Superior temporal gyrus (tissue), 1 donor: ENCODE results near the gene FBXL4.

Experiments
- DNase-seq: peaks from one replicate; pipeline ENCODE4 v3.0.0-alpha.2; 2016; ENCODE audit errors: extremely low spot score

Gene FBXL4

DNA sequence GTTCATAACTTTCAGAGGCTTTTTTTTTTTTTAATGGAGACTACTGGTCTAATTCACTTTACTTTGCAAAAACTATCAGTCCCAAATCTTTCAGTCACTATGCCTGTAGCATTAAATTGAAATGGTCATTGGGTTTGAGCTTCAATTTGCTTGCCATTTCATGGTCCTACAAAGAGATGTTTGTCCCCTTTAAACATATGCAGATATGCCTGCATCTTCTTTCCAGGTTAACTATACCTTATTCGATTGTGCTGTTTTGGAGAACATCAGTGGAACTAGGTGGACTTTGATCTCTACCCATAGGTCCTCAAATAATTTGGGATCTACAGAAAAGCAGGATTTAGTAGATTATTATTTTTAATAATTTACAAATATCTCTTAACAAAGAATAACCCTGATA lies 108.8 kb downstream of the FBXL4 start:
- peak; percentile 66 for DNase-seq

DNA sequence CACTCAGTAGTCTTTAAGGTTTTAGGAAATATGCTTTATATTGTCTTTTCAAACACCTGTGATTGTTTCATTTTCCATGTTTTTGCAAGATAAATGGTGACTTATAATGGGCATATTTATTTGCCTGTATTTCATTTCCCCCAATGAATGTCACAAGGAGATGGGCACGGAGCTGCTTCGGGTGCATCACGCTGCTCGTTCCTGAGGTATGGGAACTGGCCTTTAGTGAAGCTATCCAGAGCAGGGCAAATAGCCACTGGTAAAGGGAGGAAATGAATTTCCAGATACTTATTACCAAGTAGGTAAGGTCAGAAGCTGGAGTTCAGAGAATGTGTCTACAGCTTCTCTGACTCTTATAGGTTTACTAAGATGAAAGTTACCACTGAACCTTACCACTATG lies 109.7 kb downstream of the FBXL4 start:
- peak; percentile 81 for DNase-seq

DNA sequence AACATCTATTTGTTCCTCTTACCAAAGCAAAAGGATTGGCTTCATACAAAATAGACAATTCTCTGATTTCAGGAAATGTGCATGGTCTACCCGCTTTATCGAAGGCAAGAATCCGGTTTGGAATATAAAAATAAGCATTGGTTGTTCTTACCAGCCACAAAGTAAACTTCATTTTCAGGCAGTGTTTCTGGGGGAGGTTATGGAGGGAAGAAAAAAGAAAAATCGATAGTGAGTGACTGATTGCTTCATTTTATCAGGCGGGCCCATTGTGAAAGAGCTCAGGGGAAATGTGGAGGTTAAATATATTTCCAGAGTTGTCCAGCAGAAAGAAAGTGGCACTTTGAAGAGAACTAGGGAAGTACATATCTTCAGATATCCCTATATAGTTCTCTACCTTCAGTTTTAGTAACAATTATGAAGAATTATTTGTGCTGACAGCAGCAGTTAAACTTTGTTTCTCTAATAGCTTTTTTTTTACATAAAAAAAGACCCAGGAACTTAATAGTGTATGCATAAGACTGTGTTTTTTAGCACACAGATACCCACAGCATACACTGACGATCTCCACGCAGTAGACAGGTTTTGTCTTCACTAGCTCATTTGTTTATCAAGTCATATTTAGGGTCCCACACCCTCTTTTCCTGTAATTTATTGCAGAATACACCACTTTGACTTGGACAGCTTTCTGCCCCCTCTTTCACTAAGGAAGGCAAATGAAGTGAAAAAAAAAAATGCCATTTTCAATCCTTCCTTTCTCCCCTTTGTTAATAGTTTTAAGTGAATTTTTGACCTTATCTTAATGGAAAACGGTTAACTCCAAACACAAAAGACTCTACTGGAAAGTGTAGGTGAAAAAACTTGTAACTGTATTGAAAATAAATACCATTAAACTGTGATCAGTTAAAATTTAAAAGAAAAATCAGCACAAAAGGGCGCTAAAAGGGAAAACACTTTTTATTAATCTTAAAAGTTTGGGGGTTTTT lies 110.5 kb downstream of the FBXL4 start:
- DNase-seq: peak; percentile 70

DNA sequence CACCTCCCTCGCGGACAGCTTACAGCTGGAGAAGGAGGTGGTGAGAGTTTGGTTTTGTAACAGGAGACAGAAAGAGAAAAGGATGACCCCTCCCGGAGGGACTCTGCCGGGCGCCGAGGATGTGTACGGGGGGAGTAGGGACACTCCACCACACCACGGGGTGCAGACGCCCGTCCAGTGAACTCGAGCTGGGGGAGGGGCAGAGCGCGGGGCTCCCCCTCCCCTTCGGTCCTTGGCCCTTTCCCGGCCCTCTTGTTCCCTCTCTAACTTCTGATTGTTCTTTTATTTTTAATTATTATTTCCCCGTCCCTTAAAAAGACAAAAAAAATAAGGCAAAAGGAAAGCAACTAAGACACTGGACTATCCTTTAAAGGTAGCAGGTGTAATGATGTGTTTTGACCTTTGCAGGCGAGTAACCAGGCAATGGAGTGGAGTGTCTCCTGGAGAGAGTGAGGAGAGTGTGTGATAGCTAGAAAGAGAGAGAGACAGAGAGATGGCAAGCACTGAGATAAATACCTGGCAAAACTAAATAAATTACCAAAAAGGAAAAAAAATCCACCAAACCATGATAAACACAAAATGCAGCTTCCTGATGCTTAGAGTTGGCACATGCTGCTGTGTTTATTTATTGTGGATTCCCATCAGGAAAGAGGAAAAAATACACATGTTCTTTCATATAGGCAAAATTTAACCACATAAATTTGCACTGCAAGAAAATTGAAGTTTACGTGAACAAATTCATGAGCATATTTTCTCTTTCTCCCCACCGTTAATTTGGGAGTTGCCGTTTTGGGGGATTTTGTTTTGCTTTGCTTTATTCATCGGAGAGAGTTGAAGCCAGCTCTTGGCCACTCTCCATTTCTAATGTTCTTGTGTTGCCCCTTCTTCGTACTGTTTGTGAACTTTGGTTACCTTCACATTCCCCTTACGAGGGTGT lies 111.5 kb downstream of the FBXL4 start:
- peak; percentile 73 for DNase-seq

DNA sequence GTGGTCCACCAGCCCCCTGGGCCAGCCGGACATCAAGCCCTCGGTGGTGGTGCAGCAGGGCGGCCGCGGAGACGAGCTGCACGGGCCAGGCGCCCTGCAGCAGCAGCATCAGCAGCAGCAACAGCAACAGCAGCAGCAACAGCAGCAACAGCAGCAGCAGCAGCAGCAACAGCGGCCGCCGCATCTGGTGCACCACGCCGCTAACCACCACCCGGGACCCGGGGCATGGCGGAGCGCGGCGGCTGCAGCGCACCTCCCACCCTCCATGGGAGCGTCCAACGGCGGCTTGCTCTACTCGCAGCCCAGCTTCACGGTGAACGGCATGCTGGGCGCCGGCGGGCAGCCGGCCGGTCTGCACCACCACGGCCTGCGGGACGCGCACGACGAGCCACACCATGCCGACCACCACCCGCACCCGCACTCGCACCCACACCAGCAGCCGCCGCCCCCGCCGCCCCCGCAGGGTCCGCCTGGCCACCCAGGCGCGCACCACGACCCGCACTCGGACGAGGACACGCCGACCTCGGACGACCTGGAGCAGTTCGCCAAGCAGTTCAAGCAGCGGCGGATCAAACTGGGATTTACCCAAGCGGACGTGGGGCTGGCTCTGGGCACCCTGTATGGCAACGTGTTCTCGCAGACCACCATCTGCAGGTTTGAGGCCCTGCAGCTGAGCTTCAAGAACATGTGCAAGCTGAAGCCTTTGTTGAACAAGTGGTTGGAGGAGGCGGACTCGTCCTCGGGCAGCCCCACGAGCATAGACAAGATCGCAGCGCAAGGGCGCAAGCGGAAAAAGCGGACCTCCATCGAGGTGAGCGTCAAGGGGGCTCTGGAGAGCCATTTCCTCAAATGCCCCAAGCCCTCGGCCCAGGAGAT lies 112.4 kb downstream of the FBXL4 start:
- DNase-seq: no peak

DNA sequence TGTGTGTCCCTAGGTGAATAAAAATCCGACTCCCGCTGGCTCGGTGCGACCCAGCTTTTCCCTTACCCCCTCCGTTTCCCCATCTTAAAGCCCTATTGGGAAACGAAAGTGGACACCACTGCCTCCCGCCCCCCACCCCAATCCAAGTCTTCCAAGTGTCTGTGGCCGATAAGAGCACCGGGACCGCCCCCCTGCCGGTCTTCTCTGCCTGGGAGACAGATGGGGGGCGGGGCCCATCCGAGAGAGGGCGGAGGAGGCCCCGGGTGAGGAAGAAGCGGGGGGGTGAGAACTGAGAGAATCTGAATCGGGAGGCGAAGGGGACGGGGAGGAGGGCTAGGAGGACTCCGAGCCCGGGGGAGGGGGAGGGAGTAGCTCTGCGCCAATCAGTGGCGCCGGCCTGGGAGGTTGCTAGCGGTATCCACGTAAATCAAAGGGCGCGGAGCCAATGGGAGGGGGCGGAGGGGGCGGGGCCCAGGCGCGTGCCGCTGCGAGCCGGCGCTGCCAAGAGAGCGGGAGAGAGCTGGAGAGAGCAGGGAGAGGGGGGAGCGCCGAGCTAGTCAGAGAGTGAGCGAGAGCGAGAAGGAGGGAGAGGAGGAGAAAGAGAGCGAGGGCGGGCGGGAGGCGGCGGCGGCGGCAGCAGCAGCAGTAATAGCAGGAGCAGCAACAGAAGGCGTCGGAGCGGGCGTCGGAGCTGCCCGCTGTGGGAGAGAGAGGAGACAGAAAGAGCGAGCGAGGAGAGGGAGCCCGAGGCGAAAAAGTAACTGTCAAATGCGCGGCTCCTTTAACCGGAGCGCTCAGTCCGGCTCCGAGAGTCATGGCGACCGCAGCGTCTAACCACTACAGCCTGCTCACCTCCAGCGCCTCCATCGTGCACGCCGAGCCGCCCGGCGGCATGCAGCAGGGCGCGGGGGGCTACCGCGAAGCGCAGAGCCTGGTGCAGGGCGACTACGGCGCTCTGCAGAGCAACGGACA lies 113.4 kb downstream of the FBXL4 start, which contains the start of gene POU3F2:
POU3F2 (plus strand) TSS at position 515 of the 972 bp plus-strand sequence; CDS start at position 815, 300 bp downstream.
- peak; percentile 94 for DNase-seq

DNA sequence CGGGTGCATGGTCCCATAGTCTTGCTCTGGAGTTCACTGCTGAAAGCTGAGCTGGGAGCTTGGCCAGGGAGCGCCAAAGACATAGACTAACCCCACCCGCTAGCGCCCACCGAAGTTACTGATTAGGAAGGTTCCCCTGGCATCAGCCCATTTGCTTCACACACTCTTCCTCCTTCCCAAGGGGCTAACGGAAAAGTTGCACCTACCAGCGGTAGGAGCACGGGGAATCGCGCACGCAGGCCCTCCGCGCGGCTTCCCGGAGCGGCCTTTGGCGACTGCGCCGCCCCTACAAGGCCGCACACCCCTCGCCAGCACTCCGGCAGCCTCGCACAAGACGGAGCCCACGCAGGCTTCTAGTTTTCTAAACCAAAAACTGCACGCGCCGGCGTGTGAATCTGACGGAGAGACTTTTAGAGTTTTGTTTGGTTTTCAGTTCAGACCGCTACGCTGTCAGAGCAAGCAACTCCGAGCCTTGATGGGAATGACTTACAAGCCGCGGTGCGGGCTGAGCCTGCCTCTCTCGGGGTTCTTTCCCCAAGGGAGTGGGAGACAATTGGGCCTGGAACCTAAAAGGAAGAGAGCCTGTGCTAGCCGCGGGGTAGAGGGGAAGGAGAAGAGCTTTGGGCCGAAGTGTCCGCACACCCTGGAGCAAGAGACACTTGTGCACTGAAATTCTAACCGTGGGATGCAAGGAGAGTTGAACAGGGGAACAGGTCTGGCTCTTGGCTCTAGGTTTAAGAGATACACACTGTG lies 114.3 kb downstream of the FBXL4 start:
- DNase-seq: peak; percentile 85

DNA sequence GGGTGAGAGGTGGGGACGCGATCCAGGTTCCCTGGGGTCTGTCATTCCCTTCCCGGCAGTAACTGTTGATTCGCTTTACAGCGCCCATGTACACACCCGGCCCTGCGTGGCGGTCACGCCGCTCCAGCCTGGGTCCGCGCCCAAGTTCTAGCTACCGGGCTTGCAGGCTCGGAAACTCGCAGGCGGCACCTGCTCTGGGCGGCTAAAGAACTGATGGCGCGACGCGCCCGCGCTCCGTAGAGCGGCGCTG lies 114.8 kb downstream of the FBXL4 start:
- no peak for DNase-seq

DNA sequence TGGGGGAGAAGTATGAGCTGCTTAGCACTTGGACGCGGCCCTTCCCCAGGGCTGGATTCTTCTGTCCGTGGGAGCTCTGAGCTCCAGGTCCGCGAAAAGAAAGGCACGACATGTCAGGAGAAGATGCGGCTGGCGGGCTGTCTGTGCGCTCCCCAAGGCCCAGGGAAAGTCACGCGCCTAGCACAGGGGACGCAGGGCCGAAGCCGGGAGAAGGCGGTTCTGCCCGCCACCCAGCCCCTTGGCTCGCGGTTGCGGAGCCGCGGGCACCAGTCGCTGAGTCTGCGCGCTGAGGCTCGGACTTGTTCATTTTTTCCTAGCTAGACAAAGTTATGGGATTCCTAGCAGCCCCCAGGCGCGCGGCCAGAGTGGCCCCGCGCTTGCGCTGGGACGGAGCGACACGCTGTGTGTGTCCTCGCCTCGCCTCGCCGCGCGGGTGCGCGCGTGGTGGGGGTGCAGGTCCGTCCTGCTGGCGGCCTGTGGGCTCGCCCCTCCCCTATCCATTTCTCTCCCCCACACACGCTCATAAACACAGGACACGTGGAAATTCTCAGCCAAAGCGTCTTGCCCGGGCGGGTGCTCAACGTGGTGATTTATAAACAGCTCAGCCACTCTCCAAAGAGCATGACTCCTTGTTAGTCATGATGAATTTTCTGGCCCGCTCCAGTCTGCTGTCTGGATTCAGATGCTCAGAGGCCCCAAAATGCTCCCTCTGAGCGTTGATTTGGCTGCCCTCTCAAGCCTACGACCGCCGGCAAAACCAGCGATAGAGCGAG lies 115.3 kb downstream of the FBXL4 start:
- DNase-seq: peak; percentile 78

DNA sequence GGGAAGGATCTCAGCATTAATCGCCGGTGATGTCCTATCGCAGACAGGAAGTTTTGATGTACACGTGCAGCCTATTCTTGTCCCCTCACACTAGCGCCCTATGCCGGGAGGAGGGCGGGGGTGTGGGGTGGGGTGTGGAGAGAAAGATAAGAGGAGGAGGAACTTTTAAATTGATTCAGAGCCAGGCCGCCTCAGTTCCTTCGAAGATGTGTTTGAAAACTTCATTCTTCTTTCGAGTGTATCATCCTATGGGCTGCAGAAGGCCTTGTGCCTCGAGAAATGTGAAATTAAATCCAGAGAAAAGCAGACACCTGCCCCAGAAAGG lies 115.8 kb downstream of the FBXL4 start:
- no peak for DNase-seq

DNA sequence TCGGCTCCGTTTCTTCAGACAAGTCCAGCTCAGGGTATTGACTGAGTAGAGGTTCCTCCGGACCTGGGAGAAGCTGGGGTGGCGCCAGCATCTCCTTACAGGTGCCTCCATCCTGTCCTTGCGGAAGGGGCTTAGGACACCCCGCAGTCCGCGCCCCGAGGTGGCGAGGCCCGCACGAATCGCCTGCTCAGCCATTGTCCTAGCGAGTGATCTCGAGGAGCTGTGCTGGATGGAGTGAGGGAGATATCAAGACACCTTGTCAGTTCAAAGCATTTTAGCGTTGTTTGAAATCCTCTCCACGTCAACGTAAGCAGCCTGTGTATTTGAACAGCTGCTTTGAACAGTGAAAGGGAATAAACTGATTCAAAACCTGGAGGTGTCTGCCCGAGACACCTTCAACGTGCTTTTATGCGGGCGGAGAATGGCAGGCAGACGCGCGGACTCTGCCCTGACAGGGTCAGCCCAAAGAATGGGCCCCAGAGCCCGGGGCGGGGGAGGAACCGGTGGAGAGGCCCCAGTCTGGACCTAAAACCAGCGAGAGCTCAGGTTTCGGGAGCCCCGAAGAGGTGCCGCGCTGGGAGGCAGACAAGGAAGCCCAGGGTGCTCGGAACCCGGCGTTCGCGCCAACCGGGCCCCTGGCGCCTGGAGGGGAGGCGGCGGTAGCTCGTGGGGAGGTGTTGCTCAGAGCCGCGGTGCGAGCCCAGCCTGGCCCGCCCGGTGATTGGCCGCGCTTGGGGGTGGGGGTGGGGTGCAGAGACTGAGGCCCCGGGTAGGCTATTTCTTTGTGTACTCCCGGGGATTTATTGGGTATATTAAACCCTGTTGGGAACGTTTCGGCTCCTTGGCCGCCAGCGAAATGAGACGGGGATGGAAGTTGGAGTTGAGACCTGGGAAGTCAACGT lies 116.4 kb downstream of the FBXL4 start:
- DNase-seq: no peak

DNA sequence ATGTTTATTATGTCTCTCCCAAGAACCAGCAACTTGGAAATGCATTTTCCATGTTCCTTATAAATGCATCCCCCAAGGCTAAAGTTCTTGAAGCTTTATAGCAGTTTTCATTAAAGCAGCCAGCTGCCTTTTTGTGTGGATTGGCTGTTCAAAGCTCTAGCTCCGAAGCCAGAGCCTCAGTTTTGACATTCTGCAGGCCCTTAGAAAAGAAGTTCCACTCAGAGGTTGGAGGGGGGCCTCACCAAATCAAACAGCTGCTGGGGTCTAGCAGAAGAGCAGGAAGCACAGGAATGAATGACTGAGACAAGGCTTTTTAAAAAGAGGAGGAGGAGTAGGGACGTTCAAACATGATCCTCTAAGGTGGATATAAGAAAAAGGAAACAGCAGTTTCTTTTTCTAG lies 117.6 kb downstream of the FBXL4 start:
- DNase-seq: no peak

DNA sequence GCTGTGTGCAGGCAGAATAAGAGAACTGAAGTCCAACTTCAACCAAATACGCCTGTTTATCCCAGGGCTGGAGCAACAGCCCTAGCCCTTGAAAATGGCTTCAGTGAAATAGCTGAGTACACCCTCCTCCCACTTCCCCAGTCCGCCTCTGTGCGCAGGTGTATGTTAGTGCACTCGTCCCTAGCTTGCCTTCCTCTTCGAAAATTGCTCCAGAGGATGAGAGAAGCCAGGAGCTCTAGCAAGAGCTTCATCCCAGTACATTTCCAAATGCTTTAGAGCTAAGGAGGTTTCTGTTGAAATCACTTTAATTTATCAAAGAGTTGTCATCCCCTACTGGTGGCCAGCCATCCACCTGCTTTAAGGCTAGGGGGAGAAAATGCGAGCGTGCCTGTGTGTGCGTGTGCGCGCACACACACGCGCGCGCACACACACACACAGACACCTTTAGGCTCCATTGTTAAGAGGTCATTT lies 118.8 kb downstream of the FBXL4 start:
- DNase-seq: no peak

DNA sequence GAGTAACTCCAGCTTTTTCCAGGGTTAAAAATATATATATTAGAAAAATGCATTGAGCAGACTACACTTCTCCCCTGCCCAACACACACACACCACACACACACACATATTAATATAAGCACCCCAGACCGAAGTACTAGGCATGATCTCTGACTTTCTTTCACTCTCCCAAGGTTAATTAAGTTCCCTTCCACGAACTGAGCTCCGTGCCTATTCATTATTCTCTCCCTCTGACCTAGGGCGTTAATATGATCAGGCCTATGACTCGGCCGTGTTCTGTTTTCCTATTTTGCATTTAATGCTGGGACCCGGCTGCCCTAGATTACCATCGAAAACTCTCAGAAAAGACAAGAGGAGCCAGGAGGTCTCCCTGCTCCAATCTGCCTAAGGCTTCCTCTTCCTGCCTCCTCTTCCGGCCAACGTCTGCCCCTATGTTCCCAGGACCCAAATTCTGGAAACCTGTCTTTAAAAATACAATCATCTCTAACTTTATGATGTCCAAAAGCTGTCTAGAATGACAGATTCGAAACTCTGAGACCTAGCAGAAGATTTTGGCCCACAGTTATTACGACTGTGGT lies 119.4 kb downstream of the FBXL4 start:
- no peak for DNase-seq

DNA sequence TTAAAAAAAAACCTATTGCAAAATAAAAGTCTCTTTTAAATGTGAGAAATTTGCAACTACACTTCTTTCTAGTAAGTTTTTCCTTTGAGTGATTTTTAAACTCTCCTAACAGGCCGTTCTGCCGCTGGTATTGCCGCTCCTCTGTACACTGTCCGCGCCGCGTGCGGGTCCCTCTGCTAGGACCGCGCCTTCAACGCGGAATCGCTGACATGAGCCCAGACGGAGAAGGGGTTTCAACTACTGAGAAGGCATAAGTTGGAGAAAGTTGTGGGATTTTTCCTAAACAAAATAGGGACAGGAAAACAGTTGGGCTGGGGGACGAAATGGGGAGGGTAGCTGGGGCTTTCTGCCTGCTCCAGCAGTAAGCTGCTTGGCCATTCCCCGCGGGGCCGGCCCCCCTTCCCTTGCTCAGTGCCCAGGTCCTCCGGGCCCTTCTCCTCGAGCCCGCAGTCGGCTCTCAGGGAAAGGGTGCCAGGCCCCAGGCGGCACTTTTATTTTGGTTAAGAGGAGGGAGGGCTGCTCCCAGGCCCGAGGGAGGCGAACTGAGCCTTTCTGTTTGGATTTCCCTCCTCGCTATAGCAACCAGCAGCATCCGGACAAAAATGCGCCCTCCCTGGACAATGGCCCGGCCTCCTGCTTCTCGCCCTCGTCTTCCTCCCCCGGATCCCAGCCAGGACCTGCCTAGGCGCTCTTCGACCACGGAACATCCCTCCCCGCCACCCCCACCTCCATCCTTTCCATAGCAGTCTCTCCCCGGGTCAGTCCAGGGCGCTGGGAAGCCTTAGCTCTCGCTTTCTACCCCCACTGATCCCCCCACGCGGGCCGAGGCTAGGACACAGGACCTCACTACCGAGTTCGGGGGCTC lies 120.2 kb downstream of the FBXL4 start:
- peak; percentile 53 for DNase-seq

DNA sequence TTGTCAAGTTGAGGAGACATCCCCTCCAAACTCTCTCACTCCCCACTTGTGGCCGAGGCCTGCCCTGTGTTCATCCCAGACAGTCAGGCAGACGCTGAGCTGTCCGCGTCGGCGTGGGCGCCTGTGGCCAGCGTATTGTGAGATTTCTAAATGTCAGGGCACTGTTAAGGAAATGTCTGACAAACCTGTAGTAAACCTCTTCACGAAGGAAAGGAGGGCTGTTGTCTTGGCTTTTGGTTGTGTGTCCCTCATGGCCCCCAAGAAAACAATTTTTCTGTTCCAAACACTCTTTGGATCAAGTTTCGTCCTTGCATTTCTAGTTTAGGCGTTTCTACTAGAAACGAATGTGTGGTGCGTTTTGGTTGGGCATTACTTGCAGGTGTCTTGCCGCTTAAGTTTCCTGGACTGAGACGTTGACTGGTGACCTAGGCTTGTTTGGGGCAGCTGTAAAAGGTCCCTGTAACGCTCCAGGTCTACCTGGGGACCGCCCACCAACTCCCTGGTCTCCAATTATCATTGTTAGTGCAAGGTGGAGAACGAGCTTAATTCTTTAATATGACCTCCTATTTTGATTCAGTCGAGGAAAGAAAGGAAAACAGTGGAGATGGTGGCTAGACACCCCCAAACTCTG lies 122.0 kb downstream of the FBXL4 start:
- DNase-seq: peak; percentile 19
